NT2/D1 (cell line): ENCODE data around the gene MAP2K6.

Experiments
- YY1 ChIP-seq: IDR thresholded peaks from 2 replicates; pipeline ENCODE4 v1.6.1; 2011; ENCODE audit not compliant: insufficient read length, insufficient read depth
- ZNF274 ChIP-seq: IDR thresholded peaks from 2 replicates; pipeline ENCODE4 v1.6.1; 2011; ENCODE audit warnings: mild to moderate bottlenecking, low read depth, low read length

DNA sequence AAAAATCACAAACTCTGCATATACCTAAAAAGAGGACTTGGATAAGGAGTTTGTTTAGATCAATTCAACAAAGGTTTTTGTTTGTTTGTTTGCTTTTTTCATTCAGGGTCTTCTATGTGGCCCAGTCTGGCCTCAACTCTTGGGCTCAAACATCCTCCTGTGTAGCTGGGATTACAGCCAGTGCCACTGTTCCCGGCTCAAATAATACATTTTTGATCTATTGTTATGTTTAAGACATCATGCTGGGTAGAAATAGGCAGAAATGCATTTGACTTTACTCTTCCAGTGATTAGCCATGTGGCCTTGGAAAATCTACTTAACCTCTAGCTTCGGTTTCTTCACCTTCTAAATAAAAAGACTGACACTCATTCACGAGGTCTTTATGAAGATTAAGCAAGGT lies 11.5 kb downstream of the MAP2K6 start:
- TF ChIP-seq ZNF274 (no peak), YY1 (no peak)
